ENCODE measurements around the gene AADAT.
"Not testable (repeated sequence)": the region's sequence is repeated elsewhere in the genome, so short reads cannot be mapped to it uniquely, and the experiment has no call there.

Gene AADAT

GRCh38 chr4:170089668-170090351 is at the start of gene AADAT:
Gene AADAT, minus strand, starts transcription at chr4:170089956. Its CDS starts 266 bp downstream, at chr4:170089690.
- peak; percentile 67 to 69 for DNase-seq

- peak; percentile 89 to 93 for DNase-seq
Observed at GRCh38 chr4:170138580-170139194, 48.9 kb upstream of the AADAT start.

- DNase-seq, result no peak
Observed at GRCh38 chr4:170137927-170138326, 48.2 kb upstream of the AADAT start.

GRCh38 chr4:170137466-170137865 is 47.7 kb upstream of the AADAT start:
- DNase-seq, result no peak

GRCh38 chr4:170134821-170135220 is 45.1 kb upstream of the AADAT start:
- no peak for DNase-seq

- DNase-seq, result no peak
Observed at GRCh38 chr4:170128219-170128804, 38.6 kb upstream of the AADAT start.

GRCh38 chr4:170127758-170128157 is 38.0 kb upstream of the AADAT start:
- no peak for DNase-seq

GRCh38 chr4:170124406-170124805 is 34.6 kb upstream of the AADAT start:
- peak; percentile 96 to 98 for DNase-seq

GRCh38 chr4:170122252-170122651 is 32.5 kb upstream of the AADAT start:
- DNase-seq, result peak; percentile 3 to 36

GRCh38 chr4:170114636-170115035 is 24.9 kb upstream of the AADAT start:
- no peak for DNase-seq

- not testable (repeated sequence) for DNase-seq
Observed at GRCh38 chr4:170114183-170114582, 24.4 kb upstream of the AADAT start.

- no peak for DNase-seq
Observed at GRCh38 chr4:170111546-170111945, 21.8 kb upstream of the AADAT start.

GRCh38 chr4:170111085-170111484 is 21.3 kb upstream of the AADAT start:
- DNase-seq, result no peak

- DNase-seq, result no peak
Observed at GRCh38 chr4:170110285-170110672, 20.5 kb upstream of the AADAT start.

GRCh38 chr4:170109586-170110284 is 20.0 kb upstream of the AADAT start:
- no peak for DNase-seq

- no peak for DNase-seq
Observed at GRCh38 chr4:170106900-170107299, 17.1 kb upstream of the AADAT start.

- no peak for DNase-seq
Observed at GRCh38 chr4:170102426-170102825, 12.7 kb upstream of the AADAT start.

GRCh38 chr4:170098171-170098570 is 8.4 kb upstream of the AADAT start:
- not testable (repeated sequence) for DNase-seq

GRCh38 chr4:170097681-170098080 is 7.9 kb upstream of the AADAT start:
- no peak for DNase-seq

- DNase-seq, result no peak
Observed at GRCh38 chr4:170093973-170094535, 4.3 kb upstream of the AADAT start.

GRCh38 chr4:170091069-170091696 is 1.4 kb upstream of the AADAT start:
- DNase-seq, result no peak

- peak; percentile 38 to 65 for DNase-seq
Observed at GRCh38 chr4:170090352-170091052, 746 bp upstream of the AADAT start.
